GM12878 (cell line): Measurements from ENCODE around the gene FUT7. TPM values are rescaled to one million over a fixed set of nuclear protein-coding genes. Genes with fewer than 3 reads are reported as not detected.
A peak's percentile ranks its signal among the peaks of the same experiment; 100 is the strongest.

Experiments used
- BACH1 ChIP-seq: fragments of 450-650 bp; IDR thresholded peaks from 2 replicates; pipeline ENCODE4 v1.6.1; 2017; ENCODE audit warnings: mild to moderate bottlenecking, borderline replicate concordance
- CBFB ChIP-seq: IDR thresholded peaks from 2 replicates; pipeline ENCODE4 v1.6.1; 2016; ENCODE audit warnings: antibody characterized with exemption, low read depth
- DPF2 ChIP-seq: fragments of 450-650 bp; IDR thresholded peaks from 2 replicates; pipeline ENCODE4 v1.6.1; 2017; ENCODE audit warnings: mild to moderate bottlenecking
- E2F4 ChIP-seq: IDR thresholded peaks from 2 replicates; pipeline ENCODE4 v1.6.1; 2012; ENCODE audit warnings: low read depth, low read length, improper control_type of control experiment
- GATAD2B ChIP-seq: fragments of 450-650 bp; conservative IDR thresholded peaks from 2 replicates; pipeline ENCODE4 v1.6.1; 2017; ENCODE audit warnings: low read depth, mild to moderate bottlenecking, moderate library complexity
- HCFC1 ChIP-seq: fragments of 150-350 bp; IDR thresholded peaks from 2 replicates; pipeline ENCODE4 v1.6.1; 2014; ENCODE audit warnings: low read length
- HDGF ChIP-seq: fragments of 450-650 bp; IDR thresholded peaks from 2 replicates; pipeline ENCODE4 v1.6.1; 2016; ENCODE audit warnings: antibody characterized with exemption
- IKZF1 ChIP-seq: fragments of 450-650 bp; conservative IDR thresholded peaks from 2 replicates; pipeline ENCODE4 v1.6.1; 2017; ENCODE audit warnings: antibody characterized with exemption, mild to moderate bottlenecking
- JUNB ChIP-seq: IDR thresholded peaks from 2 replicates; pipeline ENCODE4 v1.6.1; 2016; ENCODE audit warnings: antibody characterized with exemption, mild to moderate bottlenecking
- LARP7 ChIP-seq: fragments of 450-650 bp; IDR thresholded peaks from 2 replicates; pipeline ENCODE4 v1.6.1; 2017; ENCODE audit warnings: mild to moderate bottlenecking
- MYC ChIP-seq: IDR thresholded peaks from 2 replicates; pipeline ENCODE4 v1.6.1; 2011; ENCODE audit warnings: mild to moderate bottlenecking, low read length, moderate library complexity, inconsistent platforms; ENCODE audit not compliant: insufficient read depth, insufficient replicate concordance, insufficient read length, severe bottlenecking
- NBN ChIP-seq: fragments of 450-650 bp; IDR thresholded peaks from 2 replicates; pipeline ENCODE4 v1.6.1; 2016
- NR2F1 ChIP-seq: fragments of 450-650 bp; conservative IDR thresholded peaks from 2 replicates; pipeline ENCODE4 v1.6.1; 2017; ENCODE audit warnings: mild to moderate bottlenecking
- PKNOX1 ChIP-seq: fragments of 450-650 bp; IDR thresholded peaks from 2 replicates; pipeline ENCODE4 v1.6.1; 2016; ENCODE audit warnings: mild to moderate bottlenecking
- RB1 ChIP-seq: fragments of 450-650 bp; formaldehyde crosslinking; IDR thresholded peaks from 2 replicates; pipeline ENCODE4 v1.6.1; 2017; ENCODE audit warnings: mild to moderate bottlenecking, borderline replicate concordance
- RELB ChIP-seq: fragments of 450-650 bp; IDR thresholded peaks from 2 replicates; pipeline ENCODE4 v1.6.1; 2017; ENCODE audit warnings: low read depth, mild to moderate bottlenecking, moderate library complexity
- SIN3A ChIP-seq: IDR thresholded peaks from 2 replicates; pipeline ENCODE4 v1.6.1; 2012; ENCODE audit warnings: low read depth, low read length, improper control_type of control experiment
- SMAD5 ChIP-seq: IDR thresholded peaks from 2 replicates; pipeline ENCODE4 v1.6.1; 2016; ENCODE audit warnings: antibody characterized with exemption, low read depth
- SMARCA5 ChIP-seq: fragments of 450-650 bp; IDR thresholded peaks from 2 replicates; pipeline ENCODE4 v1.6.1; 2017; ENCODE audit warnings: mild to moderate bottlenecking
- SP1 ChIP-seq: IDR thresholded peaks from one replicate; pipeline ENCODE4 v1.6.1; 2011; ENCODE audit warnings: low read depth, low read length
- STAT3 ChIP-seq: IDR thresholded peaks from 2 replicates; pipeline ENCODE4 v1.6.1; 2011; ENCODE audit warnings: low read depth, low read length, improper control_type of control experiment
- SUZ12 ChIP-seq: fragments of 200-600 bp; sonication (generic); IDR thresholded peaks from one replicate; pipeline ENCODE4 v1.6.1; 2018; ENCODE audit warnings: antibody characterized with exemption, mild to moderate bottlenecking; ENCODE audit not compliant: unreplicated experiment
- TAF1 ChIP-seq: IDR thresholded peaks from 2 replicates; pipeline ENCODE4 v1.6.1; 2011; ENCODE audit warnings: mild to moderate bottlenecking, low read depth, low read length, borderline replicate concordance
- YY1 ChIP-seq: IDR thresholded peaks from 2 replicates; pipeline ENCODE4 v1.6.1; 2011; ENCODE audit warnings: low read depth, mild to moderate bottlenecking, low read length
- ZNF217 ChIP-seq: fragments of 450-650 bp; IDR thresholded peaks from 2 replicates; pipeline ENCODE4 v1.6.1; 2017; ENCODE audit warnings: antibody characterized with exemption, mild to moderate bottlenecking
- polyA plus RNA-seq, 11 experiments: library from polyadenylated mRNA; depleted of rRNA in 4 of 11; unstranded in 6 of 11; stranded (reverse) in 5 of 11; fragments of >200 nt; fragmentation: Nextera tagmentation in 4 of 11; fragmentation: Illumina TruSeq in 1 of 11; extraction: Ambion mirVana in 4 of 11; extraction: Trizol in 1 of 11; gene quantifications; 1 replicate in 1 of 11; 2 replicates in 10 of 11; pipeline versions ENCODE4 v1.2.1 to v1.2.3, GENCODE V29; 2011 to 2016; ENCODE audit warnings: inconsistent platforms in 2 of 11, missing spikeins in 2 of 11, low read depth in 1 of 11
- total RNA-seq, 4 experiments: library from RNA; depleted of rRNA in 3 of 4; stranded (reverse); fragments of >200 nt in 3 of 4; fragmentation: Illumina TruSeq in 1 of 4; extraction: Trizol in 1 of 4; gene quantifications; 2 replicates each; pipeline versions ENCODE4 v1.2.1 to v1.2.3, GENCODE V29; 2013 to 2021
- TF ChIP-seq, protein P1 (sequence below): fragments of 150-350 bp; IDR thresholded peaks from 2 replicates; pipeline ENCODE4 v1.6.1; 2016; ENCODE audit warnings: low read depth, low read length

Gene FUT7
- total and polyA plus RNA-seq, 10 of the 15 experiments (the other 5 are each of a cell fraction or from before 2014, with no cell fraction given), result 0.04 to 0.62 (median 0.20) TPM; not detected in 2

GRCh38 chr9:136991993-136992818, 39.7 kb downstream of the FUT7 start, which contains the start of gene PAXX (continued):
- no peak for TF ChIP-seq E2F4
- 0 out of 2 replicates have a peak, but pooled peaks have one; percentile 35 for TF ChIP-seq GATAD2B
- no peak for TF ChIP-seq RELB
- TF ChIP-seq, protein P1, sequence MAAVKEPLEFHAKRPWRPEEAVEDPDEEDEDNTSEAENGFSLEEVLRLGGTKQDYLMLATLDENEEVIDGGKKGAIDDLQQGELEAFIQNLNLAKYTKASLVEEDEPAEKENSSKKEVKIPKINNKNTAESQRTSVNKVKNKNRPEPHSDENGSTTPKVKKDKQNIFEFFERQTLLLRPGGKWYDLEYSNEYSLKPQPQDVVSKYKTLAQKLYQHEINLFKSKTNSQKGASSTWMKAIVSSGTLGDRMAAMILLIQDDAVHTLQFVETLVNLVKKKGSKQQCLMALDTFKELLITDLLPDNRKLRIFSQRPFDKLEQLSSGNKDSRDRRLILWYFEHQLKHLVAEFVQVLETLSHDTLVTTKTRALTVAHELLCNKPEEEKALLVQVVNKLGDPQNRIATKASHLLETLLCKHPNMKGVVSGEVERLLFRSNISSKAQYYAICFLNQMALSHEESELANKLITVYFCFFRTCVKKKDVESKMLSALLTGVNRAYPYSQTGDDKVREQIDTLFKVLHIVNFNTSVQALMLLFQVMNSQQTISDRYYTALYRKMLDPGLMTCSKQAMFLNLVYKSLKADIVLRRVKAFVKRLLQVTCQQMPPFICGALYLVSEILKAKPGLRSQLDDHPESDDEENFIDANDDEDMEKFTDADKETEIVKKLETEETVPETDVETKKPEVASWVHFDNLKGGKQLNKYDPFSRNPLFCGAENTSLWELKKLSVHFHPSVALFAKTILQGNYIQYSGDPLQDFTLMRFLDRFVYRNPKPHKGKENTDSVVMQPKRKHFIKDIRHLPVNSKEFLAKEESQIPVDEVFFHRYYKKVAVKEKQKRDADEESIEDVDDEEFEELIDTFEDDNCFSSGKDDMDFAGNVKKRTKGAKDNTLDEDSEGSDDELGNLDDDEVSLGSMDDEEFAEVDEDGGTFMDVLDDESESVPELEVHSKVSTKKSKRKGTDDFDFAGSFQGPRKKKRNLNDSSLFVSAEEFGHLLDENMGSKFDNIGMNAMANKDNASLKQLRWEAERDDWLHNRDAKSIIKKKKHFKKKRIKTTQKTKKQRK, result no peak
- peak; percentile 56; the same call in 1 of the 2 replicates for TF ChIP-seq HDGF
- peak; percentile 78; the same call in 1 of the 2 replicates for TF ChIP-seq RB1
- peak; percentile 82 for TF ChIP-seq LARP7
- peak; percentile 67; the same call in 1 of the 2 replicates for TF ChIP-seq SMAD5
- no peak for TF ChIP-seq STAT3
- TF ChIP-seq SUZ12, result no peak
- peak; percentile 40 for TF ChIP-seq PKNOX1
- TF ChIP-seq CBFB, result no peak
- 0 out of 2 replicates have a peak, but pooled peaks have one; percentile 35 for TF ChIP-seq NBN
- TF ChIP-seq NR2F1, result peak; percentile 19; the same call in 1 of the 2 replicates
- no peak for TF ChIP-seq SP1
- peak; percentile 74; the same call in 1 of the 2 replicates for TF ChIP-seq DPF2
- no peak; the same call in 1 of the 2 replicates for TF ChIP-seq SIN3A
- no peak for TF ChIP-seq TAF1
- TF ChIP-seq HCFC1, result no peak; the same call in 1 of the 2 replicates
- TF ChIP-seq IKZF1, result peak; percentile 70
- no peak for TF ChIP-seq ZNF217
- TF ChIP-seq BACH1, result peak; percentile 68; the same call in 1 of the 2 replicates
- peak; percentile 72 for TF ChIP-seq SMARCA5
- TF ChIP-seq MYC, result peak; percentile 29
- no peak for TF ChIP-seq JUNB
- TF ChIP-seq YY1, result peak; percentile 87
